CD4-positive, alpha-beta T cell treated with Interferon alpha-2 for 1 hour (primary cell): ENCODE results near the gene TMEM190.
"Not testable (repeated sequence)": the region's sequence is repeated elsewhere in the genome, so short reads cannot be mapped to it uniquely, and the experiment has no call there.

Experiments
- DNase-seq, 2 donors: peaks; one replicate each; pipeline ENCODE4 v3.0.0-alpha.2; 2020 to 2022

TMEM190 gene

GRCh38 chr19:55376241-55376933, at the start of gene TMEM190:
Gene TMEM190, plus strand, starts transcription at chr19:55376826. Its CDS starts 28 bp downstream, at chr19:55376854.
- DNase-seq: no peak

- DNase-seq: peak in 1 of 2 donors; percentile 32
These were observed 47.8 kb upstream of the TMEM190 start for GRCh38 chr19:55328774-55329318.

GRCh38 chr19:55329791-55330190, 46.8 kb upstream of the TMEM190 start:
- DNase-seq: not testable (repeated sequence)

- DNase-seq: no peak
These were observed 42.8 kb upstream of the TMEM190 start for GRCh38 chr19:55333870-55334269.

- DNase-seq: no peak
These were observed 40.5 kb upstream of the TMEM190 start for GRCh38 chr19:55336101-55336500.

- peak; percentile 100 for DNase-seq
These were observed 37.3 kb upstream of the TMEM190 start, which contains the start of gene KMT5C for GRCh38 chr19:55339105-55339888. Gene KMT5C, plus strand, starts transcription at chr19:55339876. Its CDS starts 2,061 bp downstream, at chr19:55341937.

GRCh38 chr19:55339889-55340783, 36.5 kb upstream of the TMEM190 start:
- peak in 1 of 2 donors; percentile 45 for DNase-seq

GRCh38 chr19:55340784-55341147, 35.9 kb upstream of the TMEM190 start:
- peak in 1 of 2 donors; percentile 23 for DNase-seq

GRCh38 chr19:55341171-55341588, 35.4 kb upstream of the TMEM190 start:
- DNase-seq: peak; percentile 49 to 64

- no peak for DNase-seq
These were observed 34.8 kb upstream of the TMEM190 start for GRCh38 chr19:55341595-55342531.

- DNase-seq: no peak
These were observed 32.2 kb upstream of the TMEM190 start for GRCh38 chr19:55344444-55344843.

- no peak for DNase-seq
These were observed 31.4 kb upstream of the TMEM190 start for GRCh38 chr19:55345101-55345817.

GRCh38 chr19:55345818-55346724, 30.6 kb upstream of the TMEM190 start:
- no peak for DNase-seq

- DNase-seq: no peak
These were observed 29.7 kb upstream of the TMEM190 start for GRCh38 chr19:55346725-55347441.

GRCh38 chr19:55347442-55348009, 29.1 kb upstream of the TMEM190 start:
- DNase-seq: no peak

GRCh38 chr19:55348317-55349034, 28.1 kb upstream of the TMEM190 start:
- no peak for DNase-seq

- no peak for DNase-seq
These were observed 25.9 kb upstream of the TMEM190 start for GRCh38 chr19:55350620-55351315.
